Central memory CD8-positive, alpha-beta T cell (primary cell): ENCODE results near the gene ZKSCAN1.
A peak's percentile ranks its signal among the peaks of the same experiment; 100 is the strongest.

Experiments used
- ATAC-seq: fragments of 150-1000 bp; cut with Tn5 transposase; replicated peaks from 2 replicates; pipeline ENCODE4 v1.10.0; 2022; ENCODE audit warnings: mild to moderate bottlenecking, moderate FRiP score, moderate number of reproducible peaks; ENCODE audit not compliant: poor library complexity, severe bottlenecking; ENCODE audit errors: extremely low read depth
- DNase-seq, 2 donors: peaks; one replicate each; pipeline ENCODE4 v3.0.0; 2021; ENCODE audit warnings: low spot score in 2 of 2
- H3K27ac Mint-ChIP-seq: one replicate; pipeline ENCODE4 v1.8.0; 2022; ENCODE audit warnings: low read depth, mild to moderate bottlenecking, moderate library complexity, mixed read lengths
- H3K27me3 Mint-ChIP-seq: one replicate; pipeline ENCODE4 v1.8.0; 2022; ENCODE audit warnings: mixed read lengths
- H3K36me3 Mint-ChIP-seq: one replicate; pipeline ENCODE4 v1.8.0; 2022; ENCODE audit warnings: mild to moderate bottlenecking, moderate library complexity, mixed read lengths; ENCODE audit not compliant: insufficient read depth
- H3K4me1 Mint-ChIP-seq: one replicate; pipeline ENCODE4 v1.8.0; 2022; ENCODE audit warnings: mixed read lengths
- H3K4me3 Mint-ChIP-seq: one replicate; pipeline ENCODE4 v1.8.0; 2022; ENCODE audit warnings: mild to moderate bottlenecking, moderate library complexity, mixed read lengths
- H3K9me3 Mint-ChIP-seq: one replicate; pipeline ENCODE4 v1.8.0; 2022; ENCODE audit warnings: mixed read lengths

The ZKSCAN1 gene

GRCh38 chr7:100079024-100079560 is 63.7 kb downstream of the ZKSCAN1 start:
- Mint-ChIP-seq H3K9me3 (no peaks in the 10 kb centered on the region), H3K36me3 (peaks cover 46% of the 10 kb centered on the region), H3K4me1 (peaks cover 41% of the 10 kb centered on the region), H3K27ac (no peak overlapping the region), H3K27me3 (no peaks in the 10 kb centered on the region), H3K4me3 (no peak overlapping the region)
- DNase-seq (no peak), ATAC-seq (no peak)

GRCh38 chr7:100080907-100081534 is 65.6 kb downstream of the ZKSCAN1 start:
- H3K36me3 Mint-ChIP-seq = peaks cover 31% of the 10 kb centered on the region
- H3K27me3 Mint-ChIP-seq = no peaks in the 10 kb centered on the region
- DNase-seq (no peak), ATAC-seq (no peak)
- H3K4me1 Mint-ChIP-seq = peaks cover 36% of the 10 kb centered on the region
- no peaks in the 10 kb centered on the region for H3K9me3 Mint-ChIP-seq
- peak overlapping the region; percentile 84 for H3K4me3 Mint-ChIP-seq
- peak overlapping the region; percentile 90 for H3K27ac Mint-ChIP-seq

GRCh38 chr7:100081535-100082102 is 66.2 kb downstream of the ZKSCAN1 start, which contains the start of gene ZNF3:
TSS of gene ZNF3 (minus strand) at chr7:100081723. CDS start at chr7:100077357, 4,366 bp downstream.
- Mint-ChIP-seq H3K4me1 (peaks cover 34% of the 10 kb centered on the region), H3K27ac (peak within 1 kb of the TSS; percentile 90), H3K4me3 (peak within 1 kb of the TSS; percentile 84), H3K36me3 (peaks cover 27% of the 10 kb centered on the region), H3K9me3 (no peaks in the 10 kb centered on the region), H3K27me3 (no peaks in the 10 kb centered on the region)
- peak; percentile 89 for ATAC-seq
- peak; percentile 93 to 98 for DNase-seq

- H3K36me3 Mint-ChIP-seq = peaks cover 22% of the 10 kb centered on the region
- DNase-seq = no peak
- peak overlapping the region; percentile 84 for H3K4me3 Mint-ChIP-seq
- H3K27me3 Mint-ChIP-seq = no peaks in the 10 kb centered on the region
- ATAC-seq = no peak
- no peaks in the 10 kb centered on the region for H3K9me3 Mint-ChIP-seq
- H3K27ac Mint-ChIP-seq = peak overlapping the region; percentile 90
- H3K4me1 Mint-ChIP-seq = peaks cover 34% of the 10 kb centered on the region
Observed at GRCh38 chr7:100082978-100083377, 67.6 kb downstream of the ZKSCAN1 start.

GRCh38 chr7:100085515-100085914 is 70.1 kb downstream of the ZKSCAN1 start:
- no peaks in the 10 kb centered on the region for H3K9me3 Mint-ChIP-seq
- ATAC-seq (no peak), DNase-seq (no peak)
- H3K4me3 Mint-ChIP-seq = no peak overlapping the region
- H3K27ac Mint-ChIP-seq = no peak overlapping the region
- peaks cover 23% of the 10 kb centered on the region for H3K36me3 Mint-ChIP-seq
- no peaks in the 10 kb centered on the region for H3K27me3 Mint-ChIP-seq
- H3K4me1 Mint-ChIP-seq = peaks cover 31% of the 10 kb centered on the region

- Mint-ChIP-seq H3K36me3 (peaks cover 29% of the 10 kb centered on the region), H3K4me1 (peaks cover 19% of the 10 kb centered on the region), H3K27ac (no peak overlapping the region), H3K9me3 (no peaks in the 10 kb centered on the region), H3K4me3 (no peak overlapping the region), H3K27me3 (no peaks in the 10 kb centered on the region)
- DNase-seq (no peak), ATAC-seq (no peak)
Observed at GRCh38 chr7:100087055-100087750, 71.8 kb downstream of the ZKSCAN1 start.

- ATAC-seq (no peak), DNase-seq (no peak)
- Mint-ChIP-seq H3K4me1 (peaks cover 9% of the 10 kb centered on the region), H3K9me3 (no peaks in the 10 kb centered on the region), H3K4me3 (peak overlapping the region; percentile 84), H3K27me3 (no peaks in the 10 kb centered on the region), H3K36me3 (peaks cover 34% of the 10 kb centered on the region), H3K27ac (peak overlapping the region; percentile 78)
Observed at GRCh38 chr7:100088095-100088620, 72.8 kb downstream of the ZKSCAN1 start.

GRCh38 chr7:100088621-100089457 is 73.4 kb downstream of the ZKSCAN1 start, which contains the start of gene COPS6:
TSS of gene COPS6 (plus strand) at chr7:100088969. CDS start at chr7:100088991, 22 bp downstream.
- H3K4me3 Mint-ChIP-seq = peak within 1 kb of the TSS; percentile 84
- ATAC-seq = peak; percentile 72
- no peaks in the 10 kb centered on the region for H3K27me3 Mint-ChIP-seq
- H3K9me3 Mint-ChIP-seq = no peaks in the 10 kb centered on the region
- peaks cover 40% of the 10 kb centered on the region for H3K36me3 Mint-ChIP-seq
- H3K4me1 Mint-ChIP-seq = peaks cover 9% of the 10 kb centered on the region
- peak within 1 kb of the TSS; percentile 78 for H3K27ac Mint-ChIP-seq
- DNase-seq = peak; percentile 76 to 80

- peak overlapping the region; percentile 84 for H3K4me3 Mint-ChIP-seq
- no peaks in the 10 kb centered on the region for H3K9me3 Mint-ChIP-seq
- no peaks in the 10 kb centered on the region for H3K27me3 Mint-ChIP-seq
- no peak for DNase-seq
- no peak for ATAC-seq
- H3K27ac Mint-ChIP-seq = peak overlapping the region; percentile 78
- H3K4me1 Mint-ChIP-seq = peaks cover 9% of the 10 kb centered on the region
- H3K36me3 Mint-ChIP-seq = peaks cover 44% of the 10 kb centered on the region
Observed at GRCh38 chr7:100089458-100090196, 74.2 kb downstream of the ZKSCAN1 start.

- no peak for ATAC-seq
Observed at GRCh38 chr7:100090527-100091410, 75.4 kb downstream of the ZKSCAN1 start.

More at GRCh38 chr7:100090527-100091410, 75.4 kb downstream of the ZKSCAN1 start:
- Mint-ChIP-seq H3K4me1 (peaks cover 9% of the 10 kb centered on the region), H3K4me3 (peak overlapping the region; percentile 23), H3K9me3 (no peaks in the 10 kb centered on the region), H3K36me3 (peaks cover 51% of the 10 kb centered on the region), H3K27me3 (no peaks in the 10 kb centered on the region), H3K27ac (no peak overlapping the region)
- no peak for DNase-seq
